NCI-H1694 (cell line): Measurements from ENCODE around the gene RAB2B.
"Not testable (repeated sequence)": the region's sequence is repeated elsewhere in the genome, so short reads cannot be mapped to it uniquely, and the experiment has no call there.

Source experiments
- DNase-seq: peaks from one replicate; lab custom pipeline; 2025; lab: John Stamatoyannopoulos, UW

RAB2B gene

DNA sequence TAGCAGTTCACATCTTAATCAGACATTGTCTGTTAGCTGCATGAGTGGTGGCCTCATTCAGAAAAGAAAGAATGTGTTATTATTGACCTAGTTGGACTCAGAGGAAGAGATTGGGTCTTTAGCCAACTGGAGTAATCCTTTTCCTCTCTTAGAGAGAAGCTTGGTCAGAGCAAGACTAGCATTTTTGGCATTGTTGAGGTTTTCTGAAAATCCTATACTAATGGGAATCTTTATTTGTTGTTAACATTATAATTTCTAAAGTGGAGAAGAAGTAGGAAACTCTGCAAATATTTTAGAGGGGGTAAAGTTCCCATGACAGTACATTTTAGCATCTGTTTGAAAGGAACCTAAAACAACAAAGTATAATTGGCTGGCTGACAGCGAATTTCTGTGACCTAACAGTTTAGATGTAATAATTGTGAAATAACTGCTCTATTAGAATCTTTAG lies 9.9 kb upstream of the RAB2B start:
- no peak for DNase-seq

DNA sequence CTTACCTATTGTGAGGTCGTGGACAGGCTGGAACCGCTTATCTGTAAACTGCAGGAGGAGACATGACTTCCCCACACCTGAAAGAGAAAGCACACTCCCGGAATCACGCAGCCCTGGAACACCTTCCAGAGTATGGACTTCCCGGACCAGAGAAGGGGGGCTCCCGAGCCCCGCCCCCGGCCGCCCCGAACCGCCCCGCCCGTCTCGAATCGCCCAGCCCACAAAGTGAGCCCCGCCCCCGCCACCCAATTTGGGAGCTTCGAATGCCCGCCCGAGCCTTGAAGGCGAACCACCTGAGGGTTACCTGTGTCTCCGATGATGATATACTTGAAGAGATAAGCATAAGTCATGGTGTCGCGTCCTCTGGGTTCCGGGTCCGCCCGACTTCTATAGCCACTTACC lies 235 bp downstream of the RAB2B start:
- no peak for DNase-seq

DNA sequence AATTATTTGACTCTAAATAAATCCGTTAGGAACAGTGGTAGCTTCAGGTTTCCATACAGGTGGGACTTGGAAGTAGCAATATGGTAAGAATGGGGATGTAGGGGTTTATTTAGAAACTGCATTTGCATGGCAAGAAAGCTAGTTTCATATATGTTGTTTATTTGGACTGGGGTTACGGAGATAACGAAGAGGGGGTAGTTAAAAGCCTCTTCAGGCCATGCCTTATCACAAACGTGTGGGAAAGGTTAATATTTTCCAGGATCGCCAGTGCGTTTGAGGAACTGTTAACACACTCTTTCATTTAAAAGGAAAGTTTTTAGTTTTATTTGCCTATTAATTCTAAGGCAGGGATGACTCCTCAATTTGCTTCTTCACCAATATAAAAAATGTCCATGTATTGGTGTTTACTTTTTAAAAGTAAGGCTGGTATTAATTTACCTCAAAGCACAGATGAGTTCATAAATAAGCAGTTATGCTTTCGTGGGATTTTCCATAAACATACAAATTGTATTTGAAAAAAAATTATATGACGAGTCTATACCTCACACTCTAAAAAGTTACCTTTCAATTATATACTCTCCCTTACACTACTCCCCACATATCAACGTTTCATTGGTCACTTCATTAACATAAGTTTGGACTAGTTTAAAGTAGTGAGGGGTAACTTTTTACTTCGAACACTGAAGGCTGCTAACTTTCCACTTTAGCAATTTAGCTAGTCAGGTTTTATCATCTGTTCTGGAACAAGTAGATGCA lies 814 bp downstream of the RAB2B start:
- DNase-seq: no peak

DNA sequence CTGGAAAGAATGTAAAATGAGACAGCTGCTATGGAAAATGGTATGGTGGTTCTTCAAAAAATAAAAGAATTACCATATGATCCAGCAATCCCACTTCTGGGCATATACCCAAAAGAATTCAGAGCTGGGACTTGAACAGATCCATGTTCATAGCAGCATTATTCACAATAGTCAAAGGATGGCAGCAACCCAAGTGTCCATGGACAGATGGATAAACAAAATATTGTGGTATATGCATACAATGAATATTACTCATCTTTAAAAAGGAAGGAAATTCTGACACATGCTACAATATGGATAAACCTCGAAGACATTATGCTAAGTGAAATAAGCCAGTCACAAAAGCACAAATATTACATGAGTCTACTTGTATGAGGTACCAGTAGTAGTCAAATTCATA lies 9.1 kb downstream of the RAB2B start:
- DNase-seq: no peak

DNA sequence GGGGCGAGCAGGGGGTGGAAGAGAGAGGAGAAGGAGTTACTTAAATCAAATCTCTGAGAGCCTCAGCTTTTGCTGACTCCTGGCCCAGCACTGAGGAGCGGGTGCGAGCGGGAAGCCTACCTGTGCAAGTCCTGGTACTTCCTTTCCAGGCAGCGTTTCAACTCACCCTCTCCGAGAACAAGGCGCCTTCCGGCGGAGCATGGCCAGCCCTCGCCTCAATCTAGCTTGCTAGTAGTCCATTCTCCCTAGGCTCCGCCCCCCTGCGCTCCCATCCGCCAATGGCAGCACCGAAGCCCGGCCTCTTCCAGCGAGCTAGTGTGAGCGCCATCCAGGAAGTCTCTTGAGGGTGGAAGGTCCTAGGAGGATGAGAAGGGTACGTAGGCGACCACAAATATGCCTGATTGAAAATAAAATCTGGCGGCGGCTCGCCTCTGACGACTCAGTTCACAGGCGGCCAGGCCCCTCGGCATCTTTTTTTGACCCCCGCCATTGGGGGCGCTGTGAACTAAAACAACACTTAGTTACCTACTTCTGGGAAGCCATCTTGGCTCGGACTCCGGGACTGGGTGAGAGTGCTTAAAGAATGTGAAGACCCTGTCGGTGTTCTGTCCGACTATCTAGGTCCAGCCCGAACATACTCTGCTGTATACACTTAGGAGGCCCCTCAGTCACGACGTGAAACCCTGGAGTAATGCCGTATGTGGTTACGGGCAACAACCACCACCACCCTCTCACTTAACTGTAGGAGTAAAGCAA lies 20.7 kb downstream of the RAB2B start, which contains the start of gene CHD8:
TSS of gene CHD8 (minus strand) at position 212 of the 756 bp plus-strand sequence. CDS start 24,480 bp downstream, outside the sequence.
- DNase-seq: peak; percentile 99

DNA sequence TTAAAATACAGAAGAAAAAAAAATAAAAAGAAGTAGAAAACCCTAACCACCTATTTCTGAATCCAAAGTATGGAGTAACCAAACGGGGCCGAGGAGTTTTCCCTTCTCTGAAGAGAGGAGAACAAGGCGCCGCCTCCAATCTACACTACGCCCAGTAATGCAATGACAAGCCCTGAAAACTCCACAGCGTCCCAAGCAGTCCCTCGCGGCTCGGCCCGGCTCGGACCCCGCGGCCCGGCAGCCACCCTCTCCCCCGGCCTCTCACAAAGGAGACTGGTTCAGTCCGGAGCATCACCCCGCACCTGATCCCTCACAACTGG lies 21.2 kb downstream of the RAB2B start:
- no peak for DNase-seq

DNA sequence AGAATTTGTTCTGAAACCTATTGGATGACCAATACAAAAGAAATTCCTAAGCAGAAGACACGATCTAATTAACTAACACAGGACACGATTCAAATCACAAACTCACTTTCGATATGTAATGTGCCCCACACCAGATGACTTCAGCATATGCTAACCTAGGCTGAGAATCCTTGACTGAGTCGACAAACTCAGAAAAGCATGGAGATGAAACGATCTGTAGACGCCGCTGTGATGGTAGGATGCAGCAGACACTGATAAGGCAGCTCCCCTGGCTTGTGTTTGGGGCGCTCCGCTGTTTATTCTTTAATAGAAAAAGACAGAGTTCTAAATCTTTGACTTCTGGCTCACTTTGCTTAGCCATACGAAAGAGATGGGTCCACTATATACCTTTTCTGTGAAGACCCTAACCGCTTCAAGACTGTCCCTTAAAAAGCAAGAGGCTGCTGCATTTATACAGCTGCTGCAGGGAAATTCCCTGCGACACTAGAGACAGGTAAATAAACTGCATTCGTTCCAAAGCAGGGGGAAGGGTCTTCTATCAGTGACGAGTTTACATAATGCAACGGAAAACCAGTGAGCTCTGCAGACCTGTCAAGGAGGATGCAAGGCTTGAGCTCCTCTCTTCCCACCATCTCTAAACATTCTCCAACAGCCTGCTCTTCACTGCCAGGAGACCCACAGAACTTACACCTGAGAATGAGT lies 21.8 kb downstream of the RAB2B start:
- no peak for DNase-seq

DNA sequence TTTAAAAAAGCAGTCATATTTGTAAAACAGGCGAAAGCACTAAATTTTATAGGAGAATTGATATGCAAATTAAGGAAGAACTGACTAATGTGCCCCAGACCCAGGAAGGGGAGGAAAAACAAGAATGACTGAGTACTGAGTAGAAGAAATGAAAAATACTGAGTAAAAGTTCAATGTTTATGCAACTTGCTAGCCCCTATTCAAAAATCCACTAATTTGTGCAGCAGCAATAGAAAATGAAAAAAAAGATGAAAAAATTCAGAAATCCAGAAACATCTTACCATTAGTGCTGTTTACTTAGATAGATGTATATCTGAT lies 26.9 kb downstream of the RAB2B start:
- no peak for DNase-seq

DNA sequence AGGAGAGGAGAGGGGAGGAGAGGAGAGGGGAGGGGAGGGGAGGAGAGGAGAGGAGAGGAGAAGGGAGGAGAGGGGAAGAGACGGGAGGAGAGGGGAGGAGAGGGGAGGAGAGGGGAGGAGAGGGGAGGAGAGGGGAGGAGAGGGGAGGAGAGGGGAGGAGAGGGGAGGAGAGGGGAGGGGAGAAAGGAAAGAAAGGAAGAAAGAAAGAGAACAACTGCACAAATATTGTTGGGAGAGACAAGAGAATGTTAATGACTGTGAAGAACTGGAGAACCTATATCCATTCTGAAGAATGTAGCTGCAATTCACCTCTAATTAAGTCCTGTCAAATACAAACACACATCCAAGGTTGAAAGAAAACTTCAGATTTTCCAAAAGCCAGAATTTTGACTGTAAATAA lies 34.1 kb downstream of the RAB2B start:
- not testable (repeated sequence) for DNase-seq

DNA sequence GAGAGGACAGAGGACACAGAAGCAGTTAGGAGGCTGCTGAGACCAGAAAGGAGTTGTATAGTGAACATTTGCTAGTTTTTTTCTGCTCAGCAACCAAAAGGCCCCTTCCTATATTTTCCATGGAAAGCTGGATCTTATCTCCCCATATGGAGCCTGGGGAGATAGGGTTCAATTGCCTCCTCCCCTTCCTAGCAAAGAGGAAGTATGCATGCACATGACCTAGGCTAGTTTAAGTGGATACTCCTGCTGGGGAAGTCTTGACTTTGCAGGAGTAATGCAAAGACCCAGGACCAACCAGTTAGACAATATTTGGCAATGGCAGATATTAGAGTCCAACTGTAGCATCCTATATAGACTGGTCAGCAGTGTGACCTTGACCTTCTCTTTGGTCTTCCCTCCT lies 35.9 kb downstream of the RAB2B start:
- no peak for DNase-seq

DNA sequence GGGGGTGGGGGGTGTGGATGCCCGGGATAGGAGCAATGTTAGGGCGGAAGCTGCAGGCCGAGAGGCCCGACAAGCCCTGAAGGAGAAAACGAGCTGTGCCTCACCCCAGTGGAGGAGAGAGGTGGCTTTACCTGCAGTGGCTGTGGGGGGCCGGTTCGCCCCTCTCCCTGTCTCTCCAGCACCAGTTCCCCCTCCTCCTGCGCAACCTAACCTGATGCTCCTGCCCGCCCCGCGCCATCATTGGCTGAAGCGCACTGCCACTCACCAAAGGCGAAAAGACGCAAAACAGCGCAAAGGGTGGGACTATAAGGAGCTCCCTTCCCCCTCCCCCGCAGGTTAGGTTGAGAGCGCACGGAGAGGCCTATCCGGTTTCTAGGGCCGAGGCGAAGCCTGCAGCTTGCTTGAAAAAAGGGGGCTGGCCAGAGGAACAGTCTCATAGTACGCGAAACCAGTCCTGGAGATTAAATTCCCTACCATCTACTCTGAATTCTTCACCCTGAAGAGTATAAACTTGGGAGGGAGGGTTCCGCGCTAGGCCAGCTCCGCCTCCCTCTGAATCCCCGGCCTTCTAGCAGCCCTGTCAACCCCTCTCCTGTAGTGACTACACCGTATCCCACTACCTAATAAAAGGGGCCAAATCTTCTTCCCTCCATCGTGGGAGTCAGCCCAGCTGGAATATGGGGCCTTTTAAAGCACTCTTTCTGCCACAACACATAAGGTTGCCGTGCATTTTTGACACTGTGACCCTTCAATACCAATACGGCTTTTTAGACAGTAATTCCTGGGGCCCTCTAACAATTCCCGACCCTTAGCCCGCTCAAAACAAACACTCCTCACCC lies 39.5 kb downstream of the RAB2B start:
- DNase-seq: peak; percentile 99

DNA sequence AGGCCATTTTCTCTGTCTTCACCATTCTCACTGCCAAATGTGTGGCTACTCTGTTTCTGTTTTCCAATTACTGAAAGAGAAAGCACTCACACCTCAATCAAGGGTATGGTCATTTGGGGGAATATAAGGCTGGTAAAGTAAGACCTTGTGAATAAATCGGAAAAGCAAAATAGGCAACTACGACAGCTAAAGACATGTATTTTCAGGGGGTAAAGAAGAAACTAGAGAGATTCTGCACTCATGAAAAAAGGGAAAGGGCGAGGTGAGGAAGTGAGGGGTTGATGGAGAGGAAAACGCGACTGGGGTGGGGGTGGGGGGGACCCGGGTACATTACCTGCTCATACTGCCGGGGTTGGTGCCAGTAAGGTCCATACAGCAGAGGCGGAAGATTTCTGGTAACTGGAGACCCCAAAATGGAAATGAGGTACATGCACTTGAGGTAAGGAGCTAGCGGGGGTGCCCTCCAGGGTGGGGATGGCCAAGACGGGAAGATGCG lies 40.1 kb downstream of the RAB2B start:
- no peak for DNase-seq

DNA sequence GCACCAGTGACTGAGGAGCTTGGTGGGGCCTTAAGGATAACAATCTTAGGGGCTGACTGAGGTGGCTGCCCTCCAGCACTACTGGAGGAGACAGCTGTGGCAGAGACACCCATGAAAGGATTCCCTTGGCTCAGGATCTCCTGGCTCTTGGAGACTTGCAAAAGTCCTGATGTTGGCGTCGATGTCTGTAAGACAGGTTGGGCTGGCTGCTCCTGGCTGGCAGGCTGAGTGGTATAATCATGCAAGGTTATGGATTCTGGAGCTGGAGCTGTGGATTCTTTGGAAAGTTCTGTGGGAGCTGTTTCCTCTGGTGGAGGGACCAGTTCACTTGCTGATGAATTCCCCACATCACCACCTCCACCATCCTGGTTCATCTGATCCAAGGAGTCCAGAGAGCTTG lies 45.6 kb downstream of the RAB2B start:
- DNase-seq: no peak

DNA sequence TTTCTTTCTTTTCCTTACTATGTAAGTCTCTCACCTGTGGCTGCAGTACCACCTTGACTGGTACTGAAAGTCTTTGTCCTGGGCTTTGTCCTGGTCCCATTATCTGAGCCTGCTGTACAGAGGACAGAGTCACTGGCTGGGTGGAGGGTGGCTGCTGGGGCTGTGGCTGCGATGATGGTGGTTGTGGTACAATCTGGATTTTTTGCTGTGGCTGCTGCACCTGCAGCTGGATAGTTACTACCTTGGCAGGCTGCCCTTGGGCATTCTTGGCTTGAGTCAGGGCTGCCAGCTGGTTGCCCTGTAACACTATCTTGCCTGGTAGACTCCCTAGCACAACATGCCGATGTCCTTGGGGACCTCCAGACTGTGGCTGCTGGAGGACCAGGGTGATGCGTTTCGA lies 47.8 kb downstream of the RAB2B start:
- DNase-seq: peak; percentile 92

DNA sequence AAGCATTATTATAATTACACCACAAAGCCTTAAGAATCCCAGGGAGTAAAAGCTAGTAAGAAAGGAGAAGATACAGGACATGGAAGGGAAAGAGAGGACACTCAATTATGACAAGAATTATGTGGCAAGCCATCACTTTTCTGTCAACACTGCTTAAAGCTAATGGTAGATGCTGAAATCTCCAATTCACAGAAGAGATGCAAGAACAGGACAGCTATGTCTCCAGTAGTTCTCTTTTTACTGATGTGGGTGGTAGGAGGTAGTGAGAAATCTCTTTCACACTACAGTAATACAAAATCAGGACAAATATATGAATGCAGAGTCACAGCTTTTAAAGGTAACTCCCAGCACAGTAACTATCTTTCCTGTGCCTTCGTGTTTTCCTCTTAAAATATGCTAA lies 50.1 kb downstream of the RAB2B start:
- DNase-seq: no peak

DNA sequence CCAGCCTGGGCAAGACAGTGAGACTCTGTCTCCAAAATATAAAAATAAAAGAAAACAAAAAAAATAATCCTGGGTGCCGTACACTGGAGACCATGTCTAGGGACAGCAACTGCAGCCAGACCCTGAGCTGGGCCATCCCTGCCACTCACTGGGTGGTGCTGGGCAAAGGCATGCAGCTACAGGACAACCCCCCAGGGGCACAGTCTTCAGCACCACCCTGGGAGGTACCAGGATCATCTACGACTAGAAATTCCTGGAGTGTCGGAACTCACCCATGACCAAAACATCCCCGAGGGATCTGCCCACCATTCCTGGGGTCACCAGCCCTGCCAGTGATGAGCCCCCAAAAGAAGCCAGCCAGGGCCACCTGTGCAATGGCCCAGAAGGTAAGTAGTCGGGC lies 57.2 kb downstream of the RAB2B start:
- no peak for DNase-seq

DNA sequence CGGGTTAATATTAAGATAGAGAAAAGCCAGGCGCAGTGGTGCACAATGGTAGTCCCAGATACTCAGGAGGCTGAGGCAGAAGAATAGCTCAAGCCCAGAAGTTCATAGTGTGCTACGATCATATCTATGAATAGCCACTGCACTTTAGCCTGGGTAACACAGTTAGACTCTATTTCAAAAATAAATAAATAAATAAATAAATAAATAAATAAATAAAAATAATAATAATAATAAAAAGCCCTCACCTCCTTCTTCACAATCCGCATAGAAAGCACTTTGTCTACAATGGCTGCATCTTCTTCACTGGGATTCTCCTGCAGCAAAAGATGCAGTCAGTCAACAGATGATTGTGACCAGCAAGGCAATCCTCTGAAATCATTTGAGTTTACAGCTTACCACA lies 61.4 kb downstream of the RAB2B start:
- no peak for DNase-seq

DNA sequence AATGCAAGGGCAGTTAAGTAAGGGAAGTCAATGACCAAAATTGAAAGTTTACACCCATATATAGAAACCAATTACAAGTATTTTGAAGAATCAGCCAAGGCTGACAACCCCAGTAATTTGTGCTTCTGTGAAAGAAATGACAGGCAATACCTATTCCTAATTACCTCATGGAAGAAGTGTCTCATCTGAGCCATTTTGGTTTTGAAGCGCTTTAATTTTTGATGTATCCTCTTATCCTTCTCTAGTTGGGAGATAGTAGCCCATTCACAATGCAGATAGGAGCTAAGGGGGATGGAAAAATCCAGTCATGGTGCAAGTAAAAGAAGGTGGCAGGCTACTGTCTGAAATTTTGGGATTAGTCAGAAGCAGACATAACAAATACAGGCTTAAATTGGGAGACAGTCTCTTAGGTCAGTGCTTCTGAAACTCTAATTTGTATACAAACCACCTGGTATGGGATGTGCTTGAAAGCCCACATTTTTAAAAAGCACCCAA lies 62.6 kb downstream of the RAB2B start:
- no peak for DNase-seq
